PC-3 (cell line): ENCODE measurements around the gene LAYN. TPM values are rescaled to one million over a fixed set of nuclear protein-coding genes. Genes with fewer than 3 reads are reported as not detected.

Experiments used
- ATAC-seq: fragments of 200-7000 bp; cut with Tn5 transposase; 2 replicates; pipeline ENCODE4 v1.9.1; 2020; ENCODE audit warnings: mild to moderate bottlenecking, moderate library complexity
- BruUV-seq: library from RNA; stranded (reverse); fragments of 400-500 nt; replicated peaks from 2 replicates; lab custom pipeline; 2021; lab: Mats Ljungman, UMichigan
- CTCF ChIA-PET: fragments of 300-600 bp; sonication (Branson Sonifier 250); formaldehyde crosslinking; loops from one replicate; lab custom pipeline; 2022; ENCODE audit warnings: antibody characterized with exemption; lab: Charles Lee
- POLR2A ChIA-PET: fragments of 300-600 bp; sonication (Branson Sonifier 250); formaldehyde crosslinking; loops from one replicate; lab custom pipeline; 2022; ENCODE audit warnings: antibody characterized with exemption; ENCODE audit not compliant: unreplicated experiment; lab: Charles Lee
- DNase-seq: peaks from one replicate; pipeline ENCODE4 v3.0.0-alpha.2; 2015
- H2AFZ ChIP-seq: fragments of 300-600 bp; sonication (generic); 2 replicates; pipeline ENCODE4 v1.6.0; 2016; ENCODE audit warnings: antibody characterized with exemption, low read length
- H3F3A ChIP-seq: fragments of 300-600 bp; sonication (generic); one replicate; pipeline ENCODE4 v1.6.0; 2017; ENCODE audit warnings: antibody characterized with exemption, low read length, control low read depth, mild to moderate bottlenecking; ENCODE audit not compliant: unreplicated experiment
- H3K27ac ChIP-seq: fragments of 300-600 bp; sonication (generic); 2 replicates; pipeline ENCODE4 v1.5.1; 2016; ENCODE audit warnings: mild to moderate bottlenecking, low read length
- H3K27me3 ChIP-seq: fragments of 300-600 bp; sonication (generic); 2 replicates; pipeline ENCODE4 v1.6.1; 2016; ENCODE audit warnings: low read length, mixed read lengths
- H3K36me3 ChIP-seq: fragments of 300-600 bp; sonication (generic); 2 replicates; pipeline ENCODE4 v1.6.1; 2016; ENCODE audit warnings: low read depth, mixed run types, low read length, mixed read lengths
- H3K4me1 ChIP-seq: fragments of 300-600 bp; sonication (generic); 2 replicates; pipeline ENCODE4 v1.5.1; 2016; ENCODE audit warnings: low read length; ENCODE audit not compliant: insufficient read depth
- H3K4me2 ChIP-seq: fragments of 300-600 bp; sonication (generic); 2 replicates; pipeline ENCODE4 v1.6.0; 2016; ENCODE audit warnings: low read length
- H3K4me3 ChIP-seq: fragments of 300-600 bp; sonication (generic); 2 replicates; pipeline ENCODE4 v1.5.1; 2016; ENCODE audit warnings: mild to moderate bottlenecking, low read length, mixed read lengths
- H3K79me2 ChIP-seq: fragments of 300-600 bp; sonication (generic); 2 replicates; pipeline ENCODE4 v1.6.1; 2017; ENCODE audit warnings: low read length, mixed read lengths
- H3K9ac ChIP-seq: fragments of 300-600 bp; sonication (generic); 2 replicates; pipeline ENCODE4 v1.6.0; 2016; ENCODE audit warnings: mild to moderate bottlenecking, low read length
- H3K9me2 ChIP-seq: fragments of 300-600 bp; sonication (generic); replicated peaks from 2 replicates; pipeline ENCODE4 v1.6.1; 2016; ENCODE audit warnings: mixed run types, low read length, mixed read lengths
- H3K9me3 ChIP-seq: fragments of 300-600 bp; sonication (generic); 2 replicates; pipeline ENCODE4 v1.6.1; 2016; ENCODE audit warnings: low read length, mixed read lengths
- H4K20me1 ChIP-seq: fragments of 300-600 bp; sonication (generic); 2 replicates; pipeline ENCODE4 v1.6.1; 2016; ENCODE audit warnings: low read length, mixed read lengths
- EZH2 ChIP-seq: fragments of 300-600 bp; sonication (generic); IDR thresholded peaks from one replicate; pipeline ENCODE4 v1.6.1; 2017; ENCODE audit warnings: antibody characterized with exemption, mild to moderate bottlenecking, low read length; ENCODE audit not compliant: unreplicated experiment
- EZH2phosphoT487 ChIP-seq: fragments of 300-600 bp; sonication (generic); IDR thresholded peaks from 2 replicates; pipeline ENCODE4 v1.6.1; 2018; ENCODE audit warnings: mild to moderate bottlenecking, antibody characterized with exemption, low read length, borderline replicate concordance
- intact Hi-C: fragments of 100-400 bp; cut with micrococcal nuclease; formaldehyde crosslinking; loops from 2 replicates; pipeline ENCODE4 v1.9.0; 2023
- total RNA-seq: library from RNA; depleted of rRNA; stranded (reverse); fragments of >200 nt; gene quantifications from 2 replicates; pipeline ENCODE4 v1.2.3, GENCODE V29; 2014
- TF ChIP-seq, protein P1 (sequence below): fragments of 300-600 bp; sonication (generic); conservative IDR thresholded peaks from 2 replicates; pipeline ENCODE4 v1.5.1; 2017; ENCODE audit warnings: antibody characterized with exemption, low read depth, mild to moderate bottlenecking, low read length

The LAYN gene
- total RNA-seq, 1 experiment from 2014 or later, result 0.47 TPM

DNA sequence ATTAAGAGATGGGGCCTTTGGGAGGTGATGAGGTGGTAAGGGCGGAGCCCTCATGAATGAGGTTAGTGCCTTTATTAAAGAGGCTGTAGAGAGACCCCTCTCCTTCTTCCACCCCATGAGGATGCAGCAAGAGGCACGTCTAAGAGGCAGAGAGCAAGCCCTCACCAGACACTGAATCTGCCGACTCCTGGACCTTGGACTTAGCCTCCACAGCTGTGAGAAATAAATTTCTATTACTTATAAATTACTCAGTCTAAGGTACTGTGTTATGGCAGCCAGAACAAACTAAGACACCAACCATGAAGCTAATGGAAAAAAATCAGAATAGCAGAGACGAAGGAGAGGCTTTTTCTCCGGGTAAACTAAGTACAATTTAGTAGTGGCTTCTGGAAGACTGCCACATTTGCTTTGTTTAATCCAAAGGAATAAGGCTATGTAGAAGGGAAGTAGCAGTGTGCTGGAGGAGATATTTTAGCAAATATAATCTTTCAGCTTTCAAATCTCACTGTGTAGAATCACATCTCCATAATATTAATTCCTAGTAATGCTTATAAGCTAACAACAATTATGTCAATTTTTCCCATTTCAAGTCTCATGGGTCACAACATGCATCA, 49.5 kb downstream of the LAYN start:
- intact Hi-C loops, result no loop called here
- H3K36me3 ChIP-seq, result no peaks in the 10 kb centered on the region
- no peak overlapping the region for H2AFZ ChIP-seq
- no peak overlapping the region for H3K27ac ChIP-seq
- ChIA-PET POLR2A (no interaction called here), CTCF (no interaction called here)
- H3K4me2 ChIP-seq, result no peak overlapping the region
- BruUV-seq, result no TSS peak
- peaks cover 5% of the 10 kb centered on the region; the same call in 1 of the 2 replicates for H3K4me1 ChIP-seq
- no peaks in the 10 kb centered on the region for H3K27me3 ChIP-seq
- no peaks in the 10 kb centered on the region for H3K79me2 ChIP-seq
- H3F3A ChIP-seq, result no peaks in the 10 kb centered on the region
- TF ChIP-seq EZH2phosphoT487, result no peak
- no peak for TF ChIP-seq EZH2
- TF ChIP-seq, protein P1, sequence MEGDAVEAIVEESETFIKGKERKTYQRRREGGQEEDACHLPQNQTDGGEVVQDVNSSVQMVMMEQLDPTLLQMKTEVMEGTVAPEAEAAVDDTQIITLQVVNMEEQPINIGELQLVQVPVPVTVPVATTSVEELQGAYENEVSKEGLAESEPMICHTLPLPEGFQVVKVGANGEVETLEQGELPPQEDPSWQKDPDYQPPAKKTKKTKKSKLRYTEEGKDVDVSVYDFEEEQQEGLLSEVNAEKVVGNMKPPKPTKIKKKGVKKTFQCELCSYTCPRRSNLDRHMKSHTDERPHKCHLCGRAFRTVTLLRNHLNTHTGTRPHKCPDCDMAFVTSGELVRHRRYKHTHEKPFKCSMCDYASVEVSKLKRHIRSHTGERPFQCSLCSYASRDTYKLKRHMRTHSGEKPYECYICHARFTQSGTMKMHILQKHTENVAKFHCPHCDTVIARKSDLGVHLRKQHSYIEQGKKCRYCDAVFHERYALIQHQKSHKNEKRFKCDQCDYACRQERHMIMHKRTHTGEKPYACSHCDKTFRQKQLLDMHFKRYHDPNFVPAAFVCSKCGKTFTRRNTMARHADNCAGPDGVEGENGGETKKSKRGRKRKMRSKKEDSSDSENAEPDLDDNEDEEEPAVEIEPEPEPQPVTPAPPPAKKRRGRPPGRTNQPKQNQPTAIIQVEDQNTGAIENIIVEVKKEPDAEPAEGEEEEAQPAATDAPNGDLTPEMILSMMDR, result no peak
- H3K4me3 ChIP-seq, result no peak overlapping the region
- H3K9me2 ChIP-seq, result no peaks in the 10 kb centered on the region
- DNase-seq (no peak), ATAC-seq (no peak)
- H3K9ac ChIP-seq, result no peak overlapping the region
- H3K9me3 ChIP-seq, result no peaks in the 10 kb centered on the region
- H4K20me1 ChIP-seq, result no peaks in the 10 kb centered on the region

DNA sequence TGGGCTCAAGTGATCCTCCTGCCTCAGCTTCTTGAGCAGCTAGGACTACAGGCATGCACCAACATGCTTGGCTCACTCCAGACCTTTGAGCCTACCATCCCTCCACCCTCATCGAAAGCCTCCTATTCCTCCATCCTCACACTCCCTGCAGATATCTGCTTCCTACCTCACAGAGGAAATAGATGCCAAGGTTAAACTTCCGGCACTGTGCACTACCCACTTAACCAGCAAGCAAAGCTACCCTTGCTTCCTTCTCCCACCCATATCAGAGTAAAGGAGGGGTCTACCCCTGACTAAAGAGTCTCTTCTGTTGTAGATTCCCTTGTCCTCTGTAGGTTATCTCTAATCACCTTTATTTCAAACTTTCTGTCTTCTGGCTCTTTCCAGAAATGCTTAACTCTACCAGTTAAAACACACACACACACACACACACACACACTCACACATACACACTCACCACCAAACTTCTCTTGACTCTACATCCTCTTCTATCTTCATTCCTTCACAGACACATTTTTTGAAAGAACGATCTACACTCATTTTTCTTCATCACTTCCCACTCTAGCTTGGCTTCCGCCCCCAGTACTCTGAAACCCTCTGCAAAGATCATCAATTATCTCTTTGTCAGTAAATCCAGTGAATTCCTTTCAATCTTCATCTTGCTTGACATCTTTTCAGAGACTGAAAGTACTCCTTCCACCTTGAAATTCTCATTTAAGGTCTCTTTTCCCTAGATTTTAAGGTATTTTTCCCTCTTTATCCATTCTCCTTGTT, 50.9 kb downstream of the LAYN start:
- ChIA-PET POLR2A (no interaction called here), CTCF (no interaction called here)
- no peak for TF ChIP-seq EZH2
- no peak for TF ChIP-seq EZH2phosphoT487
- TF ChIP-seq, protein P1, result no peak
- no TSS peak for BruUV-seq
- Histone ChIP-seq H3K79me2 (no peaks in the 10 kb centered on the region), H3K36me3 (no peaks in the 10 kb centered on the region), H3K4me1 (no peaks in the 10 kb centered on the region), H3K9me2 (no peaks in the 10 kb centered on the region), H3K27me3 (no peaks in the 10 kb centered on the region), H3K4me2 (no peak overlapping the region), H3K4me3 (no peak overlapping the region), H3K9ac (no peak overlapping the region), H3K27ac (no peak overlapping the region), H4K20me1 (no peaks in the 10 kb centered on the region), H3K9me3 (no peaks in the 10 kb centered on the region; the same call in 1 of the 2 replicates), H2AFZ (no peak overlapping the region), H3F3A (no peaks in the 10 kb centered on the region)
- intact Hi-C loops, result no loop called here
- DNase-seq (no peak), ATAC-seq (no peak)

DNA sequence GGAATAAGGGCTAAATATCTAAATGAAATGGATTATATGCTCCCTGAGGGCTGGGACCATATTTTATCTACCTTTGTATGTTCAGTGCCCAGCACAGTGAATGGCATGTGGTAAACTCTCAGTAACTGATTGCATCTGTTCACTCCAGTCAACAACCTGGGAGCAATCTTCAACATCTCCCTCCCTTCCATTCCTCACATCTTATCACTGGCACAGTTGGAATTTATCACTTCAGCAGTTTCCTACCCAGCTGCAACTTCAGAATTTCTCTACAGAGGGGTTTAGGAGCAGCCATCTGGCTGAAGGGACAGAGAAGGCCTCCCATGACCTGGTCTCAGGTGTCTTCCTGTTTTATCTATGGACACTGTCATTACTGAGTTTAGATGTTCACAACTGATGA, 52.0 kb downstream of the LAYN start:
- Histone ChIP-seq H2AFZ (no peak overlapping the region), H3K36me3 (no peaks in the 10 kb centered on the region), H3K9ac (no peak overlapping the region), H3K4me2 (no peak overlapping the region), H3K9me2 (no peaks in the 10 kb centered on the region), H4K20me1 (no peaks in the 10 kb centered on the region), H3F3A (no peaks in the 10 kb centered on the region), H3K9me3 (no peaks in the 10 kb centered on the region; the same call in 1 of the 2 replicates), H3K79me2 (no peaks in the 10 kb centered on the region), H3K27ac (no peak overlapping the region), H3K27me3 (no peaks in the 10 kb centered on the region), H3K4me3 (no peak overlapping the region), H3K4me1 (no peaks in the 10 kb centered on the region)
- no TSS peak for BruUV-seq
- POLR2A ChIA-PET, result no interaction called here
- intact Hi-C loops, result no loop called here
- TF ChIP-seq EZH2, result no peak
- ATAC-seq (no peak), DNase-seq (no peak)
- CTCF ChIA-PET, result no interaction called here
